CD4-positive, alpha-beta T cell treated with Interleukin-4 for 4 hours (primary cell): ENCODE measurements around the gene VTI1A.
"Not testable (repeated sequence)": the region's sequence is repeated elsewhere in the genome, so short reads cannot be mapped to it uniquely, and the experiment has no call there.

ENCODE experiments used
- DNase-seq: peaks from one replicate; pipeline ENCODE4 v3.0.0-alpha.2; 2020

Gene VTI1A

DNA sequence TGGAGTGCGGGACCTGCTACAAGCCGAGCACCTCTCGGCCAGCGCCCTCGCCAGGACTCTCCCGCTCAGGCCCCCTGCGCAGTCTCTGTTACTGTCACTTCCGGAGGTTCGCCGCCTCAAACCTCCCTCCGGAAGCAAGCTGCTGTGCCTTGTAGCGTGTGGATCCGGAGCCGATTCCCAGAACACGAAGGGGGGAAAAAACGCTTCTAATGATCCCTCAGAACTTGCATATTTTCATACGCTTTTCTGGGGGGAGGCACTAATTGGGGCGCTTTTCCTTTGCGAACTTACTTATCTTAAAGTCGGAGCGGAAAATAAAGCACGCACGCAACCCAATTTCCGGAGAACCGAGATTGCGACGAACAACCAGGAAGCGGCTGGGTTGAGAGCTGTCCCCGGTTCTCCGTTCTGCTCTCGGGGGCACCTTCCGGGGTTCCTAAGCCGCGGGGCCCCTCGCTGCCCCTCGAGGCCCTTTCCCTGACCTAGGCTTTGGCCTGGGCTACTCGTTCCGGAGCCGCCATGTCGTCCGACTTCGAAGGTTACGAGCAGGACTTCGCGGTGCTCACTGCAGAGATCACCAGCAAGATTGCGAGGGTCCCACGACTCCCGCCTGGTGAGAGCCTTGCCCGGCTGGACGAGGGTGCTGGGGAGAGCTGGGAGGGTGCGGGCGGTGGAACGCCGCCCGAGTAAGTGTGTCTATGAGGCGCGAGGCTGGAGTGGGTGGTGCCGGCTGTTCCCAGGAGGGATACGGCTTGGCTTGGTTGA lies at the start of gene VTI1A, which contains the start of gene ZDHHC6:
Gene VTI1A, plus strand, starts transcription at position 361 of the 765 bp plus-strand sequence. Its CDS starts 159 bp downstream, at position 520.
Gene ZDHHC6, minus strand, starts transcription at position 60 of the 765 bp plus-strand sequence. CDS start 1,478 bp downstream, outside the sequence.
- DNase-seq: peak; percentile 80

DNA sequence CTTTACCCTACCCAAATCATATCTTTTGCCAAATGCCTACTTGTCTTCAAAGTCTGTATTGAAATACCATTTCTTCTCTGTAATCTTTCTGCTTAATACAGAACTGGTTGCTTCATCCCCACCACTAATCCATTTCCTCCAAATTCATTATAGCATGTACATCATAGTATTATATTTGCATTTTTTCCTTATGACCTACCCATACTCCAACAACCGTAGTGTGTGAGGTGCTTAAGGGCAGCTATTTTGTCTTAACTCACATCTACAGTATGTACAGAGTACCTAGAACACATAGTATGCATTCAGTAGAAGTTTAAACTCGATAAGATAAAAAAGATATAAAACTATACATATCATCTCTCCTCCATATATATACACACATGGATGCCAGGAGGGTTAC lies 49.4 kb upstream of the VTI1A start:
- DNase-seq: no peak

DNA sequence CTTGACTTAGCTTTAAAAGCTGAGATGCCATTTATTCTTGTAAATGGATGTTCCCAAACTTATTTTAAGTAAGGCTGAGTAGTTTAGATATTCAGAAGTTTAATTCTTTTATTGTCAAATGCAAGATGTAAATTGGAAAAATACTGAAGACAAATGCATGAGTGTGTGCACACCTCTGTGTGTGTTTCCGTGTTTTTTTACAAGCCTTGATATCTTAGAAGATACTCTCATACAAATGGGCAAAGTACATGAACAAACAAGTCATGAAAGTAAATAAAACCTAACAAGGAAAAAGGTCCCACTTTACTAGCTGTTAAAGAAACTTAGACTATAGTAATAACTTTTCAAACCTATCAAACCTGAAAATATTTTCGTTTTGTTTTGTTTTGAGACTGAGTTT lies 44.1 kb upstream of the VTI1A start:
- DNase-seq: no peak

DNA sequence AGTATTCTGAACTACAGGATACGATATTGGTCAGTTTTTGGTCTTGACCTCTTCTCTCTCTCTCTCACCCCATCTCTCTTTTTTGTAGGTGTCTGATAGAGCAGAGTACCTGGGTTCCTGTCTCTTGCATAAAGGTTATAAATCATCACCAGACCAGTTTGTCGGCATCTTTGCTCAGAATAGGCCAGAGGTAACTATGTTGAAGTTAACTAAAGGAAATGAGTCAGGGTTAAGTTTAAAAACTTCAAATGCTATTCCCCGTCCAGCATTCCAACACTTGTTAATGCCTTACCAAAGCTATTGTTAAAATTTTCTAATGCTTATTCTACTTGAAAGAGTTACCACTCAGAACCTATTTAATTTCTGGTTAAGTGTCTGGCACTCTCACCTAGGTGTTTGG lies 42.4 kb upstream of the VTI1A start:
- no peak for DNase-seq

DNA sequence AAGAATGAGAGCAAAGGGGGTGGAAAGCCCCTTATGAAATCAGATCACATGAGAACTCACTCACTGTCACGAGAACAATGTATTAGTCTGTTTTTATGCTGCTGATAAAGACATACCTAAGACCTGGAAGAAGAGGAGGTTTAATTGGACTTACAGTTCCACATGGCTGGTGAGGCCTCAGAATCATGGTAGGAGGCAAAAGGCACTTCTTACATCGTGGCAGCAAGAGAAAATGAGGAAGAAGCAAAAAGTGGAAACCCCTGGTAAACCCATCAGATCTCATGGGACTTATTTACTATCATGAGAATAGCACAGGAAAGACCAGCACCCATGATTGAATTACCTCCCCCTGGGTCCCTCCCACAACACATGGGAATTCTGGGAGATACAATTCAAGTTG lies 40.2 kb upstream of the VTI1A start:
- not testable (repeated sequence) for DNase-seq

DNA sequence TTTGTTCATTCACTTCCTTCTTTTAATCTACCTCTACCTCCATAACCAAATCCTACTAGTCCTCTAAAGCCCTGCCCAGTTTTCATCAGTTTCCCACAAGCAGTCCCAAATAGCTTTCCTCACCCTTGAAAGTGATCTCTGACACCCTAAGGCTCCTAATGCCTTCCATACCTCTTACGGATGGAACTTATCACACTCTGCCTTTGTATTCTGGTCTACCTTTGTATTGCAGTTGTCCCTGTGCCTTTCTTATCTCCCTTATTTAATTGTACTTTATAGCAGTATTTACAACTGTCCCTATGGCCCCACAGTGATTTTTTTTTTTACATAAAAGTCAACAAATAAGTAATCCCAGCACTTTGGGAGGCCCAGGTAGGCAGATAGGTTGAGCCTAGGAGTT lies 39.3 kb upstream of the VTI1A start:
- no peak for DNase-seq

DNA sequence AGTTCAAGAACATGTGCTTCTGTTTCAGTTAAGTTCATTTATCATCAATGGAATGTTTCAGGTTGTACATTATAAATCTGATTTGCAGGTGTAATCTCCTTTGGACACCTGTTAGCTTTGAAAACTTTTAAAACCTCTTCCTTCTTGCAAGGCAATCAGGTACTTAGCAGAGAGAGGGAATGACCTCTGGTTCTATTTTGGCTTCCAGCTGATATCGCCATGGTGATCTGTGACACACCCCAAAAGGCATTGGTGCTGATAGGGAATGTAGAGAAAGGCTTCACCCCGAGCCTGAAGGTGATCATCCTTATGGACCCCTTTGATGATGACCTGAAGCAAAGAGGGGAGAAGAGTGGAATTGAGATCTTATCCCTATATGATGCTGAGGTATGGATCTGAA lies 37.7 kb upstream of the VTI1A start:
- no peak for DNase-seq

DNA sequence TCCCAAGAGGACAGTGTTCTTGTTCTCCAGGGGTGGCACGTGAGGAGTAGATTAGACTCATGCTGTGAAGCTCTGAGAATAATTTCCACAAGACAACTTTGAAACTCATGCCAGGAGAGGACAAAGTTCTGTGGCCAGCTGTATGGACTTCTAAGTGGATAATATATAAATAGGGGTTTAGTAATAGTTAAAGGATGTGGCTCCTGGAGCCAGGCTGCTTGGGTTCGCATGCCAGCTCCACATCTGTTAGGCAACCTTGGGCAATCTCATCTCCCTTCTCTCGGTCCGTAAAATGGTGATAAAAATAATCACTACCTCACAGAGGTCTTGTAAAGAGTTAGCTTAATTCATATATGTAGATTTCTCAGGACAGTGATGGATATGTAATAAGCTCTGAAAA lies 37.3 kb upstream of the VTI1A start:
- DNase-seq: no peak

DNA sequence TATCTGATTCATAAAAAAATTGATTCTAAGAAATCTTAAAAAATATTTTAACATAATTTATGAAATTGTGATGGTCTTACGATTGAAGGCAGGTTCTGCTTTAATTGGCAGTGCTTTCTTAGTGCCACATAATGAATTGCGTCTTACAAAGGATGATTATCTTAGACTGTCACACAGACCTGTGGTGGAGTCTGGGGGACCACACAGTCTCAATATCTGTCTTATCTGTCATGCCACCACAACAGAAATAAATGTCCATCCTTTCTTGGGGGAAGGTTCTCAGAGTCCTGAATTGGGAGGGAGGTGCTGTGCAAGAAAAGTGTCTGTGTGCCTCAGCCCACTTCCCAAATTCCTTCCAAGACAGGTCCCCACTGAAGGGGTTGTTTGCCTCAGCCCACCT lies 34.3 kb upstream of the VTI1A start:
- no peak for DNase-seq

DNA sequence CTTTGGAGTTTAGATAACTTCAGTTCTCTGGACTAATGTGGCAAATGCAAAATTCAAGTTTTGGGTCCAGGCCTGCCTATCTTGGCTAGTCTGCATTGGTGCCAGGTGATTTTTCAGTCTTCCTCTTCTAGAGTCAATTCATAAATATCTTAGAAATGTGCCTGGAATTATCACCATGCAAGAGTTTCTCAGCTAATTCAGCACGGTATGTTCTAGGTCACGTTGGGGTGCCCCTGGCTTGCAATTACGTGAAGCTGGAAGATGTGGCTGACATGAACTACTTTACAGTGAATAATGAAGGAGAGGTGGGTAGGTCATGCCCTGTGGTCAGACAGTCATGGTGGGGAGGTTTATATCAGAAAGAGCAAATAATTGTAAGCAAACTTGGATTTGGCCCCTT lies 25.3 kb upstream of the VTI1A start:
- DNase-seq: no peak

DNA sequence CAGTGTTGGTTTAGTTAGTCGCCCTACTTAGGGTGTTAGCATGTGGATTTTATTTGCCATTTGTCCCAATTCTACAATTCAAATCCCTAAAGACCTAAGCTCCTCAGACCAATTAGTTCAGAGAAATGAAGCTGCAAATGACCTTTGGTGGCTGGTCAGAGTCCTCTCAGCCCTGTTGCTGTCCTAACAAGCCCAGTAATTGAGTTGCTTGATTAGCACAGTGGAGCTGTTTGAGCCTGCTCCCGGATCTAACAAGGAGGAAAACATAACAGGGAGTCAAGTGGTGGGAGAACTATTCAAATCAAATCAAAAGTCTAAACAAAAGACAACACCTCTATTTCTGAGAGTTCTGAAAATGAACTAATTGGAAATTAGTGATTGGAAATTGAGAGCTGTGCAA lies 22.4 kb upstream of the VTI1A start:
- DNase-seq: no peak

DNA sequence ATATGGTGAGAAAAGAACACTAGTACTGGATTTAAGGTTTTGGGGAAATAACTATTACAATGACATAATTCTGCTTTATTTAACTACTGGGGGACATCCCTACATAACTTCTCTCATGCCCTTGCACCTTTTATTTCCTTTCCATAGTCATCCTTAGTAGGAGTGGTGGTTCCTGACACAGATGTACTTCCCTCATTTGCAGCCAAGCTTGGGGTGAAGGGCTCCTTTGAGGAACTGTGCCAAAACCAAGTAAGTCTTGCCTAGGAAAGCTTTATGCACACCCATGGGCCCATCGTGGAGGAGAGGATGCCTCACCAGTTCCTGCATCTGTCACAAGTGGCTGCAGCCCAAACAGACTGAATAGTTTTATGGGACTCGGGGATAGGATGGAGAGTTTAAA lies 20.9 kb upstream of the VTI1A start:
- DNase-seq: no peak

DNA sequence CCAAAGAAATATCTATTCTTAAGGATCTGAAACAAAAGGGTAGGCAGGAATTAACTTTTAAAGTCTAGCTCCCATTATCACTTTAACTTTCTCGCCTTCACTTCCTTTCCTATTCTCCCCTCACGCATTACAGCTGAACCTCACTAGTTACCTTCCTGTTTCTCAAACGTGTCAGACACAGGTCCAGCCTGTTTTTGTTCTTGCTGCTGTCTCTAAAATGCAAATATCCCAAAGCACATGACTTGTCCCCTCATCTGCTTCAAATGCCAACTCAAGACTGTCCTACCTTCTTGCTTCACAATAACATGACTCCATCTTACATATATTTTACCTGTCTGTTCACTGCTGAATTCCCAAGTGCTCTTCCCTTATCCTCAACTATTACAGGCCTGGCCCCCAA lies 17.9 kb upstream of the VTI1A start:
- DNase-seq: no peak

DNA sequence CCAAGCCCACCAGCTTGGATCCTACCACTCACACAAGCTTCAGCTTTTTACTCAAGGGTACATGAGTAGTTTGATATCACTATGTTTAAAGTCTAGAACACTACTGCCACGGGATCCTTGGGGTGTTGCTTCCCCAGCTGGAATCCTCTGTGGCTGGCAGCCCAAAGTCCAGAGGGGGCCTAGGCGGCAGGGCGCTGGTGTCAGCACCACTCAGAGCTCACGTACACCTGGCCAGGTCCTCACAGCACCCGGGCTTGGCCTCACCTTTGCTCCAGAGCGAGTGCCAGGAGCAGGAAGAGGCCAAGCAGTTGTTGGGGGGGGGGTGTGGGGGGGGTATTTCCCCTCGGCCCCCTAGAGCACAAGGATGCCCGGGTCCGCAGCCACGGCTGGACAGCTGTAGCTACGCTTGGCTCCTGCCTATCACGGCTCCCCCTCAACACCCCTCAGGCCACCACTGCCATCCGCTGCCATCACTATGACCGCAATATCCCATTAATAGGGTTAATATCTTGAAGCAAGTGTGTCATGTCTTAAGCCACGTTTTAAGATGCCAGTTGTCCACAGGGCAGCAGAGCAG lies 17.3 kb upstream of the VTI1A start:
- no peak for DNase-seq

DNA sequence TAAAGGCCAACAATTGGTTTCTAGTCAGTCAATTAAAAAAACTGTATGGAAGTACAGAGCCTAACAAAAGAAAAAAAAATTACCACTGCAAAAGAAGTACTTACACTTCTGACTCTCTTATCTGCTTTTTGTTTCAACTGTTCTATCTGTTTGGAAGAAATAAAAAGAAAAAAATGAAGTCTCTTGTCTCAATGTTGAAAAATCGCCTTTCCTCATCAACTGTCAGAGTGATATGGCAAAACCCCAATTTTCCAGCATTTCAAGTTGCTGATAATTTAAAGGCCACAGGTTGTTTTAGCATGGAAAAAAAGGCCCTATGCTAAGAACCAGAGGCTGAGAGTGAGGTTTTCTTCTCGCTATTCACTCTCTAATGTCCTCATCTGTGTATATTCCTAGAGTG lies 13.9 kb upstream of the VTI1A start:
- no peak for DNase-seq

DNA sequence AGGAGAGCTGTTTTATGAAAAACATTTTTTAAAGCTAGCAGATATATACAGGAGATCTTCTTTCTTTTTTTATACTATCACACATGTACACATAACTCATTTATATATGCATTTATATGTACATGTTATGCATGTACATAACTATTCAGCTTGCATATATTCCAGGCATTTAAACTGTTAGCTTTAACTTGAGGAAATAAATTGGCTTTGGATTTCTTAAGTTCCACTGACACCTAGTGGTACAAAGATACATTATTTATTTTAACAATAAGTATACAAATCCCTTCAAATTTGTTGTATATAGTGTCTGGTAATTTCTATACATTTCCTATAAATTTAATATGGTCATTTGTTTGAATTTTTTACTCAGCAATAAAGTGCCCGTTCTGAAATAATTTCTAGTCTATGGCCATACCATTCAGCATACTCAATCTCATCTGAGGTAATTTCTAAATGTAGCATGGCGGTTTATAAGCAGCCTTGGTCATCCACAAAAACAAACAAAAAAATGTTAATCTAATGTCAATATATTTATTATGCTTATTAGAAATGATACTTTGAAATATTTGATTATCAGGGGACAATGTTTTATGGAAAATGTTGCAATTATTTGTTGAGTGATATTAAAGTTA lies 11.9 kb upstream of the VTI1A start:
- DNase-seq: peak; percentile 28

DNA sequence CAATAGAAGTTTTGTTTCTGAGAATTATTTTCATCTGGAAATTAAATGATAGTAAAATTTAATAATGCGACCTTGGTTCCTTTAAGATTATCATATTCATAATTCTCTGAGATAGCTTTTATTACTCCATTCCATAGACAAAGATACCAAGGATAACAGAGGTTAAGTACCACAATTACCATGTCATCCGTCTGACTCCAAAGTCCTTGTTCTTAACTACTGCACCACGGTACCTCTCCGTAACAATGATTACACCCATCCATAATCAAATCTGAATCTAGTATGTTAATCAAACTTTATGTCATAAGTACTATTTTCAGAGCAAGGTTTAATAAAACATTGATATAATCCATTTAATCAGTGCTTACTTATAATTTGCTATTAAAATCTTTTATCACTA lies 8.7 kb upstream of the VTI1A start:
- DNase-seq: no peak

DNA sequence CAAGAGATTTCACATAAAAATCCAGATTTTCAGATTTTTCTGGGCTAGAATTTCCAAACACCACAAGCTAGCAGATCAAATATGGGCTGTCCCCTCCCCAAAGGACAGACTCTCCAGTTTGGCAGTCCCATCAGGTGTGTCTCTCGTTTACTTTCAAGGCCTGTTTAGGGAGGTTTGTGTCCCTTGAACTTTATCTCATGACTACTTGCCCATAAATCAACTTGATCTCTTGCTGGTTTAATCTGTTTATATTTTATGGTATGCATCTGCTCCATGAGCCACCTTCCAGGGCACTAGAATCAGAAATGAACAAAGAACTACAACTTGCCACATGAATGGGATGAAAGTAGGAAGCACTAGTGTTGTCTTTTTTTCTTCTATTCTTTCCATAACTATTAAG lies 5.5 kb upstream of the VTI1A start:
- no peak for DNase-seq

DNA sequence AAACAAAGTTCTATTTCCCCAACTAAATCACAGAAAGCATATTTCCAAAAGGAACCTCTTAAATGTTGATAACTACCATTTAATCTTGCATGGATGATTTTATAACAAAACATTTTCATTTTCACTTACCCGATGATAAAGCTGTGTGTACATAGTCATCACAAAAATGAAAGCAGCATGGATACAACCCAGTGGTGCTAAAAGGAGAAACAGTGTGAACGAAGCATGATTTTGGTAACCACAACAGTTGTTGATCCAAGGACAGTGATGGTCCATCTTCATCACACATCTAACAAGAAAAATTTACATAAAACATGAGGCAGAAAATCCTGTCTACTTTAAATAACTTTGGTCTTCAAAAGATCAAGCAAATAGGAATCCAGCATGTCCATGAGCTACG lies 5.0 kb upstream of the VTI1A start:
- DNase-seq: no peak

DNA sequence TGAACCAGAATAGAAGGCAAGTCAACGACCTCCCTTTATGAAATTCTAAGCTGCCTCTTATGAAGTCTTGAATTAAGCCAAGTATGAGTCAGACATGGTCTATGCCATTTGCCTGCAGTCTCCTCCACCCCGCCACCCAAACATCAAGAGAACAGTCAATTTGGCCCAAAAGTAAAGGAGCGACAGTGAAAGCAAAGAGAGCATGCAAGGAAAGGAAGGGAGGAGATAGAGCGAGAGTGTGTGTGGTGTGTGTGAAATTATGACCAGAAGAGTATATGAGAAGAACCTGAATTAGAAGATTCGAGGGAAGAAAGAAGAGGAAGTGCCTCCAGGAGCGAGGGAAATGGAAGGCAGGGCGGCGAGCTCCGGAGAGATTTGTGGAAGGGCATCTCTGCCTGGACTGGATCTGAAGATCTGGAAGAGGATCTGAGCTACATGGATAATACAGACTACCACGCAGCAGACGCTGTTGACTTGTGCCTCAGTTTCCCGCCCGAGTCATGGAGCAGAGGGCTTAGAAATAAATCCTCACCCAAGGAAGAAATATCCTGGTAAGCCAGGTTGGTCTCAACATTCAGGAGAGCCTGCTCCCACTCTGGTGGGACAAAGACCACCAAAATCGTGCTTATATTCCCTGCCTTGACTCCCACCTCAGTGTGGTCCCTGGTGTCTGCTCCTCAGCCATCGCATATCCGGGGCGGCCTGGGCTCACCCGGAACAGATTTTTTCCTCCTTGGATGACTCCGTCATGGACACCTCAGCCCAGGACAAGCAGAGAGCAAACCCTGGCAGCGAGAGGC lies 760 bp upstream of the VTI1A start:
- no peak for DNase-seq

DNA sequence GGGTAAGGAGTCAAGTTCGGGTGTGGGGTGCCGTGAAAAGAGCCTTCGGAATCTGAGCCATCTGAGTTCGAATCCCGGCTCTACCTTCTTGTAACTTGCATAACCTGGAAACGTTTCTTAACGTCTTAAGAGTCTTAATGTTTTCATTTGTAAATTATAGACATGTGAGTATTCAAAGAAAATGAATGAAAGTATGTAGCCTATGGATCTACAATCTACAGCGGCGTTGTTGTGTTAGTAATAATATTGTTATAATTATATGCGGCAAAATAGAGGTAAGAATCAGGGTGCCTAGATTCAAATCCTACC lies 559 bp downstream of the VTI1A start:
- DNase-seq: no peak

DNA sequence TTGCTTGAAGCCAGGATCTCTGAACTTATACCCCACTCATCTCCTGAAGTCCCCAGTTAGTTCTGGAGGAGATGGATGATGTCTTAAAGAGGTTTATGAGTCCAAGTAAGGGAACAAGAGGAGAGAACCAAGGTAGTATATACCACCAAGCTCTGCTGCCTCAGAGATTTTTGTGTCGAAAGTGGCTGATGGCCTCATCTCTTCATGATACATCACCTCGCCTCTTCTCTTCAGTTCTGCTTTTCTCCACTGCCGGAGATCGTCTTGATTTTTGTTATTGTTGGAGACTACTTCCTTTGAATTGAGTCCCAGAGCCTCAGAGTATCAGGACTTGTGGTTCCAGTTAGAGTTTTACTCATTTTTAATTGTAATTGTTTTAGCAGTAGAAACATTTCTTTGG lies 1.9 kb downstream of the VTI1A start:
- no peak for DNase-seq

DNA sequence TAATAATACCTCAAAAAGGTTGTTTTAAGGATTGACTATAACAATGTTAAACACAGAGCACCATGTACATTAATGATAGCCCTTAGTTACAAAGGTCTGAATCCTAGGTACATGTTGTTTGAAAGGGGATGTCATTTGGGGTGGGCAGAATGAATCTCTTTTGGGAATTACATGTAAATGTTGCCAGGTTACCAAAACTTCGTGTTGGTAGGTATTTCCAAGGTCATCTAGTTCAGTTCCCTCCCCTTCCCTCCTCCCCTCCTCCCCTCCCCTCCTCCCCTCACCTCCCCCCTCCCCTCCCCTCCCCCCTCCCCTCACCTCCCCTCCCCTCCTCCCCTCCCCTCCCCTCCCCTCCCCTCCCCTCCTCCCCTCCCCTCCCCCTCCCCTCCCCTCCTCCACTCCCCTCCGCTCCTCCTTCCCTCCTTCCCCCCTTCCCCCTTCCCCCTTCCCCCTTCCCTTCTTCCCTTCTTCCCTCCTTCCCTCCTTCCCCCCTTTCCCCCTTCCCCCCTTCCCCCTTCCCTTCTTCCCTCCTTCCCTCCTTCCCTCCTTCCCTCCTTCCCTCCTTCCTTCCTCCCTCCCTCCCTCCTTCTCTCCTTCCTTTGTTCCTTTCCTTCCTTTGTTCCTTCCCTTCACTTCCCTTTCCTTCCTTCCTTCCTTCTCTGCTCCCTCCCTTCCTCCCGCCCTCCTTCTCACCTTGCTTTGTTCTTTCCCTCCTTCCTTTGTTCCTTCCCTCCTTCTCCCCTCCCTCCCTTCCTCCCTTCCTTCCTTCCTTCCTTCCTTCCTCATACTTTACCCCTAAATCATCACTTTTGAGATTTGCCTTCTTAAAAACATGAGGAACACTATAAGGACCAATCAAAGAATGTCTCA lies 8.1 kb downstream of the VTI1A start:
- no peak for DNase-seq
